Frontal cortex (tissue), 4 donors: ENCODE results near the gene CYP4F2. TPM values are rescaled to one million over a fixed set of nuclear protein-coding genes. Genes with fewer than 3 reads are reported as not detected.
"Not testable (repeated sequence)": the region's sequence is repeated elsewhere in the genome, so short reads cannot be mapped to it uniquely, and the experiment has no call there.

ENCODE experiments used
- DNase-seq, 2 donors: peaks; one replicate each; pipeline ENCODE4 v3.0.0; 2012; ENCODE audit warnings: low spot score in 2 of 2
- FAIRE-seq: peaks from 2 replicates; lab custom pipeline; 2012; peaks lifted over from hg19 to GRCh38; lab: Jason Lieb, UNC
- total RNA-seq: library from RNA; depleted of rRNA; stranded (reverse); fragments of >200 nt; gene quantifications from one replicate; pipeline ENCODE4 v1.2.3, GENCODE V29; 2014
- donor health status: control.
- donor health status: control.
- donor health status: control.

CYP4F2 gene
- total RNA-seq, 1 donor from 2014 or later = not detected

- FAIRE-seq (no peak), DNase-seq (no peak)
Measured at GRCh38 chr19:15902254-15902653, 4.4 kb upstream of the CYP4F2 start.

- FAIRE-seq = no peak
- no peak for DNase-seq
Measured at GRCh38 chr19:15900504-15900903, 2.6 kb upstream of the CYP4F2 start.

DNA sequence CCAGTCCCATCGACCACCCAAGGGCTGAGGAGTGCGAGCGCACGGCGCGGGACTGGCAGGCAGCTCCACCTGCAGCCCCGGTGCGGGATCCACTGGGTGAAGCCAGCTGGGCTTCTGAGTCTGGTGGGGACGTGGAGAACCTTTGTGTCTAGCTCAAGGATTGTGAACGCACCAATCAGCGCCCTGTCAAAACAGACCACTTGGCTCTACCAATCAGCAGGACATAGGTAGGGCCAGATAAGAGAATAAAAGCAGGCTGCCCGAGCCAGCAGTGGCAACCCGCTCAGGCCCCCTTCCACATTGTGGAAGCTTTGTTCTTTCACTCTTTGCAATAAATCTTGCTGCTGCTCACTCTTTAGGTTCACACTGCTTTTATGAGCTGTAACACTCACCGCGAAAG lies 2.2 kb upstream of the CYP4F2 start:
- FAIRE-seq, DNase-seq: not testable (repeated sequence)

DNA sequence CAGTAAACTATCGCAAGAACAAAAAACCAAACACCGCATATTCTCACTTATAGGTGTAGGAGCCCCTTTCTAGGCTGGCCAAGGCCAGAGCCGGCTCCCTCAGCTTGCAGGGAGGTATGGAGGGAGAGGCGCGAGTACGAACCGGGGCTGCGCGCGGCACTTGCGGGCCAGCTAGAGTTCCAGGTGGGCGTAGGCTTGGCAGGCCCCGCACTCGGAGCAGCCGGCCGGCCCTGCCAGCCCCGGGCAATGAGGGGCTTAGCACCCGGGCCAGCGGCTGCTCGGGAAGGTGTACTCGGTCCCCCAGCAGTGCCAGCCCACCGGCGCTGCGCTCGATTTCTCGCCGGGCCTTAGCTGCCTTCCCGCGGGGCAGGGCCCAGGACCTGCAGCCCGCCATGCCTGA lies 1.7 kb upstream of the CYP4F2 start:
- DNase-seq, FAIRE-seq: not testable (repeated sequence)

DNA sequence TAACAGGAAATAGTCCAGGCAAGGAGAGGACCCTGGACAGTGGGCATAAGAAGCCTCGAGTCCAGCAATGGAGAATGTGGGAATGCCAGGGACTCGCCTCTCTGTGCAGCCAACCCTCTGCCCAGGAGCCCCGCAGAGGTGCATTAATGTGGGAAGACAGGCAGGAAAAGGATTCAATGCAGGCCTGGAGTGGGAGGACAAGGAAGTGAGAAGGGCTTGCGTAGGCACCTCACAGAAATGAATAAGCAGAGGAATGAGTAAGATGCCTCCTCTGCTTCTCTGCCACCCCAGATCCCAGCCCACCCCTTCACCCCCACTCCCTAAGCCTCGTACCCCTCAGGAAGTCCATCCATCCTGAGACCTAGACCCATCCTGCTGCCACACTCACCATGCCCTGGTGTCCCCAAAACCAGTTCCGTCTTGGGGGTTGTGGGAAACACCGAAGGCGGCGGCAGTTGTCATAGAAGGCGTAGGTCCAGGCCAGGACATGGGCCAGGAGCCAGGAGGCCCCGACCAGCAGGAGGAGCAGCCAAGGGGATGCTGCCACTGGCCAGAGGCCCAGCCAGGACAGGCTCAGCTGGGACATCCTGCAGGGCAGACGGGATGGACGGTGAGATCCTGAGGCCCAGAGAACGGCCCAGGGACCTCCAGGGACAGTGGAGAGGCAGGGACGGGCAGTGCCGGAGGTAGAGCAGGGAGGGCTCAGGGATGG lies 692 bp downstream of the CYP4F2 start:
- DNase-seq = no peak

GRCh38 chr19:15895876-15896430 lies 1.9 kb downstream of the CYP4F2 start:
- no peak for DNase-seq
- FAIRE-seq = no peak

More for the DNA sequence above, 692 bp downstream of the CYP4F2 start:
- no peak for FAIRE-seq

GRCh38 chr19:15894359-15894758 lies 3.5 kb downstream of the CYP4F2 start:
- DNase-seq = no peak
- no peak for FAIRE-seq

DNA sequence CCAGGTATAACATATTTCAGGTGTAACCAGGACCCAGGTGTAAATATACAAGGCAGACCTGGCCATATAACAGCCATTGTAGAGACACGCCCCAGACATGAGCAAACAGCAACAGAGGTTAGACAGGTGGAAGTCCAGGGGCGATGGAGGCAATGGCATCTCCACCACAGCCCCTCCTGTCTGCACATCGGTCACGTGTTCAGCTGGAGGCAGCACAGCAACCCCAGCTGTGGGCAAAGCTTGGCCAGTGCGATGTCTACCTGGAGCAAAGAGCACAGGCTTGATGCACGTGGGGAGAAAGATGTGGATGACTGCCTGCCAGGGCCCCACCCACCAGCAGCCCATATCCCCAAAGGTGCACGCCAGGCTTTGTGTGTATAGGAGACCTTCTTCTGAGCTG lies 4.4 kb downstream of the CYP4F2 start:
- no peak for DNase-seq
- no peak for FAIRE-seq

DNA sequence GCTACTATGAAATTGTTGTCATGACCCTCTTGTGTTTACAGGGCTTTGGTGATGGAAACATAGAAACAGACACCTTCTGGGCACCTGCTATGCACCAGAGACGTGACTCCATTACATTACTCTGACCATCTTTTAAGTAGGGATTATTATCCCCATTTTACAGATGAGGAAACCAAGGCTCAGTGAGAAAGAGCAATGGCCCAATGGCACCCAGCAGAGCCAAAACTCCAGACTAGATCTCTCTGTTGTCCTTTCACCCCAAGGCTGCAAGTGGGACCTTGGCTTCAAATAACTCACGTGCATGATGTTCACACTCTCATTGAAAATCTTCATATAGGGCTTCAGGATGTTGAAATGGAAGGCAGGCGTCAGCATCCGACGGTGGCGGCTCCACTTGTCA lies 5.9 kb downstream of the CYP4F2 start:
- no peak for DNase-seq

DNA sequence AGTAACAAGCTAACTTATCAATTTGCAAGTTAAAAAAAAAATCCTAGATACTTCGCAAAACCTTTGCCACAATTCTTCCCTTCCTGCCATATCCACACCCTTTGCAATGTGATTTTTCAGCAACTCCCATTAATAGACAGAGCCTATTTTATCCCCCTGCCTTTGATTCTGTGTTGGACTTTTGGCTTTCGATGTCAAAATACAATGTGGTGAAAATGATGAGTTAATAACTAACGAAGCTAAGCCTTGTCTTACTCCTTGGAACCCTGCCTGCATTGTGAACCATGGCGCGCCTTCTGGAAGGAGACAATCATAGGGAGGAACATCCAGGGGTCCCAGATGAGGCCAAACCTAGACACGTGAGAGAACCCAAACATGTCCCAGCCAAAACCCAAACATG lies 6.4 kb downstream of the CYP4F2 start:
- FAIRE-seq = no peak
- no peak for DNase-seq

More for the DNA sequence above, 5.9 kb downstream of the CYP4F2 start:
- FAIRE-seq = no peak

DNA sequence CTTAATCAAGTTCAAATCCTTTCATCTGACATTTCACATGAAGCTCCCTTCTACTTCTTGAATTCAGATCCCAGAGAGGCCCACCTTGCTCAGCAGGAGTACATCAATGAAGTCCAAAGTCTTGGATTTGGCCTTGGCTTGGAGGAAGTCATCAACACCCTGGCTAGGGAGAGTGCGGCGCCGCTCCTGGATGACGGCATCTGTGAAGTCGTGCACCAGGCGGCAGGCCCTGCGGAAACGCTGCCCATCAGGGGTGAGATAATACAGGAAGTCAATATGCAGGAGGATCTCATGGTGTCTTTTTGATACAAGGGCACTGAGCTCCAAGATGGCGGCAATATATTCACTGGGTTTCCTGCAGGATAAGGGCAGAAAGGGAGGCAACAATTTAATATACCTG lies 8.5 kb downstream of the CYP4F2 start:
- not testable (repeated sequence) for FAIRE-seq, DNase-seq

GRCh38 chr19:15885919-15886318 lies 12.0 kb downstream of the CYP4F2 start:
- no peak for FAIRE-seq

DNA sequence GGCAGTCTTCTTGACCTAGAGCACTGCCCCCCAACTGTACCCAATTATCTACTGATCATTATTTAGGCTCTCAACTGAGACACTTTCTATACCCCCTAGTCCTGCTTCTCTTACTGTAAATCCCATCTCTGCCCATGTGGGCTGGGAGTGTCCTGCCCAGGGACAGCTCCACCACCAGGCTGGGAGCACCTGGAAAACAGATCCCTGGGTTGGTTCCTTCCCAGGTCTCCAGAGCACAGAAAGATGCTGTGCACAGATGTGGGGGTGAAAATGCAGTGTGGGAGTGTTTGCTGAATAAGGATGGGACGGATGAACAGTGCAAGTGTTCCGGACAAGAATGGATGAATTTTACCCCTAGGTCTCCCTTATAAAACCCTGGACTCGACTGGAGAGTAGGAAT lies 12.7 kb downstream of the CYP4F2 start:
- DNase-seq (no peak), FAIRE-seq (no peak)

More at GRCh38 chr19:15885919-15886318, 12.0 kb downstream of the CYP4F2 start:
- DNase-seq = no peak

- not testable (repeated sequence) for FAIRE-seq
Measured at GRCh38 chr19:15883329-15883728, 14.5 kb downstream of the CYP4F2 start.

DNA sequence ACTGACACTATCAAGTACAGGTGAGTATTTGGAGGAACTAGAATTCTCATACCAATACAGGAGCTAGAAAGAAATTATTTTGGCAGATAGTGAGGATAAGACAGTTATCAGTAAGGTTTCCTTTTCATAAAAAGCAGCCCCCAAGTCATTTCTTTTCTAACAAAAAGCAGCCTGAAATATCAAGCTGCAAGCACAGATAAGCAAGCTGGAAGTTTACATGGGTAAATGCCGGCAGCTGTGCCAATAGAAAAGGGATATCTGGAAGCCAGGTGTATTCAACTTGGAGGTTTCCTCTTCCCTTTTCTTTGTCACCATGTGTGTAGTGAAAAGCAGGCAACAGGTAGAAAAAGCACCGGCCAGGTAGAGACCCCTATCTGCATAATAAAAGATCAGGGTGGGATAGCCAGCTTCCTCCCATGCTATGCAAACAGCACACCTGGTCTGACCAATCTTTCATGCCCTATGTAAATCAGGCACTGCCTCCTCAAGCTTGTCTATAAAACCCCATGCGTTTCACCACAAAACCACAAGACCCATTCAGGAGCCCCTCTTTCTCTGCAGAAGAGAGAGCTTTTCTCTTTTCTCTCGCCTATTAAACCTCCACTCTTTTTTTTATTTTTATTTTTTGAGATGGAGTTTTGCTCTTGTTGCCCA lies 22.9 kb downstream of the CYP4F2 start:
- FAIRE-seq (no peak), DNase-seq (no peak)

More at GRCh38 chr19:15883329-15883728, 14.5 kb downstream of the CYP4F2 start:
- DNase-seq = not testable (repeated sequence)

DNA sequence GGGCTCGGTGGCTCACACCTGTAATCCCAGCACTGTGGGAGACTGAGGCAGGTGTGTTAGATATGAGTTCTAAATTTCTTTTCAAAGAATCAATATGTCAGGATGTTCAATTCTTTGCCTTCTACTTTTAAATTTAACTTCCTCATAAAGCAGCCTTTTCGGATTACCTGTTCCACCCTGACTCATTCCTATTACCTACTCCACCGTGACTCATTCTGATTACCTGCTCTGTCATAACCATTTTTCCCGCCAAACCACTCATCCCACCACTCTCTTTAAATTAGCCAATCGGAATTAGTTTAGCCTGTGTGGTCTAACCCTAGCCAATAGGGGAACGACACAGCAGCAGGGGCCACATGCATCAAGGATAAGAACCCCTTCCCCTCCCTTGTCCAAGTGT lies 24.1 kb downstream of the CYP4F2 start:
- FAIRE-seq = not testable (repeated sequence)

GRCh38 chr19:15871570-15871969 lies 26.3 kb downstream of the CYP4F2 start:
- DNase-seq (no peak), FAIRE-seq (no peak)

More for the DNA sequence above, 24.1 kb downstream of the CYP4F2 start:
- DNase-seq = not testable (repeated sequence)

GRCh38 chr19:15869873-15870272 lies 28.0 kb downstream of the CYP4F2 start:
- DNase-seq (no peak), FAIRE-seq (no peak)

- FAIRE-seq (no peak), DNase-seq (peak; percentile 45 to 62)
Measured at GRCh38 chr19:15869109-15869555, 28.7 kb downstream of the CYP4F2 start.

DNA sequence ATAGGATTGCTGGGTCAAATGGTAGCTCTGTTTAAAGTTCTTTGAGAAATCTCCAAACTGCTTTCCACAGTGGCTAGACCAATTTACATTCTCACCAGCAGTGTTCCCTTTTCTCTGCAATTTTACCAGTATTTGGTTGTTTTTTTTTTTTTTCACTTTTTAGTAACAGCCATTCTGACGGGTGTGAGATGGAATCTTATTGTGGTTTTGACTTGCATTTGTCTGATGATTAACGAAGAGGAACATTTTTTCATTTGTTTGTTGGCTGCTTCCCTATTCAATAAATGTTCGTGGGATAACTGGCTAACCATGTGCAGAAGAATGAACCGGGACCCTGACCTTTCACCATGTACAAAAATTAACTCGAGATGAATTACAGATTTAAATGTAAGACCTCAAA lies 31.2 kb downstream of the CYP4F2 start:
- no peak for DNase-seq
- FAIRE-seq = no peak

GRCh38 chr19:15864824-15865223 lies 33.0 kb downstream of the CYP4F2 start:
- no peak for DNase-seq
- FAIRE-seq = no peak
